LNCAP (cell line): ENCODE data around the gene ULK1.

Experiments used
- CTCF ChIP-seq: fragments of 450-650 bp; IDR thresholded peaks from 2 replicates; pipeline ENCODE4 v1.5.1; 2017; ENCODE audit warnings: mild to moderate bottlenecking

ULK1 gene

GRCh38 chr12:131911851-131912477 is 17.5 kb downstream of the ULK1 start:
- TF ChIP-seq CTCF = no peak

DNA sequence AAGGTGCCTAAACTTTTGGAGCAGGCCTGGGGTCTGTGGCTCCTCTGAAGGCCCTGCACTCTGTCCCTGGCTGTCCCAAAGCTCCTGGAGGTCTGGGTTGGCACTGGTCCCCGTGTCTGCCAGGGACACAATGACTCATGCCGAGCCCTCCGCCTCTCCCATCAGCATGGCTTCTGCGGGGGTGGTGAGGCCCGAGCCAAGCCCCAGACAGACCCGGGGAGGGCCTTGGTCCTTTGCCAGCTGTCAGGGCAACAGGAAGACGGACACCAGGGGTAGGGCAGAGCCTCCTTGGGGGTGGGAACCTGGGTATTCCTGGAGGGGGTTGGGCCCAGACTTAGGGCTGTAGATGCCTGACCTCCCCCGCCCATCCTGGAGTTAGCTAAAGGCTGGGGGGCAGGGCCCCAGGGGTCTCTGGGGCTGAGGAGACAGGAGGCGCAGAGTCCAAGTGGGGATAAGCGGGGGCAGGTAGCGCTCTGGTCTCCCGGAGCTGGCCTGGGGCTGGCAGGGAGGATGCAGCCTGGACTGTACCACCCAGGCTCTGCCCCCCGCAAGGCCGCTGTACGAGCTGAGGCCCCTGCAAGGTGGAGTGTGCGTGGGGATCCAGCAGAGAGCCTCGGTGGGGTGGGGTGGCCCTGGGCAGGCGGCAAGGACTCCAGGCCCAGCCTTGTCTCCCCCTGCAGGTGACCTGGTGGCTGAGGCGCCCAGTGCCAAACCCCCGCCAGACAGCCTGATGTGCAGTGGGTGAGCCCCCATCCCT is 18.3 kb downstream of the ULK1 start:
- no peak for TF ChIP-seq CTCF

GRCh38 chr12:131913666-131914065 is 19.2 kb downstream of the ULK1 start:
- TF ChIP-seq CTCF = no peak

DNA sequence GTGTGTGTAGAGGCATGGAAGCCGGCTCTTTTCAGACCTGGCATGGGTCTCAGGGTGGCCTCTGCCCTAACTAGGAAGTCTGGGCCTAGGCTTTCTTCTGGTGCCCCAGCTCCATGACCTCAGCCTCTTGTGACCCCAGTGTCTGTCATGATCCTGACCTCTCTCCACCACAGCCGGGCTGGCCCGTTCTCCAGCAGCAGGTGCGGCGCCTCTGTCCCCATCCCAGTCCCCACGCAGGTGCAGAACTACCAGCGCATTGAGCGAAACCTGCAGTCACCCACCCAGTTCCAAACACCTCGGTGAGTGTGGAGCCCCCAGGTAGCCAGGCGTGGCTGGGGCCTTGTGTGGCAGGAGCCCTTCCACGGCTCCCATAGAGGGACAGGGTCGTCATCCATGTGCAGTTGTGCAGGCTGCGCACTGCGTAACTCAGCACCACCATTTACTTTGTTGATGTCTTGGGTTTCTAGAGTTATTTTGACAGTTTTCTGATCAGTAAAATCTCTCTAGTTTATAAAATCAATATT is 19.8 kb downstream of the ULK1 start:
- TF ChIP-seq CTCF = no peak

DNA sequence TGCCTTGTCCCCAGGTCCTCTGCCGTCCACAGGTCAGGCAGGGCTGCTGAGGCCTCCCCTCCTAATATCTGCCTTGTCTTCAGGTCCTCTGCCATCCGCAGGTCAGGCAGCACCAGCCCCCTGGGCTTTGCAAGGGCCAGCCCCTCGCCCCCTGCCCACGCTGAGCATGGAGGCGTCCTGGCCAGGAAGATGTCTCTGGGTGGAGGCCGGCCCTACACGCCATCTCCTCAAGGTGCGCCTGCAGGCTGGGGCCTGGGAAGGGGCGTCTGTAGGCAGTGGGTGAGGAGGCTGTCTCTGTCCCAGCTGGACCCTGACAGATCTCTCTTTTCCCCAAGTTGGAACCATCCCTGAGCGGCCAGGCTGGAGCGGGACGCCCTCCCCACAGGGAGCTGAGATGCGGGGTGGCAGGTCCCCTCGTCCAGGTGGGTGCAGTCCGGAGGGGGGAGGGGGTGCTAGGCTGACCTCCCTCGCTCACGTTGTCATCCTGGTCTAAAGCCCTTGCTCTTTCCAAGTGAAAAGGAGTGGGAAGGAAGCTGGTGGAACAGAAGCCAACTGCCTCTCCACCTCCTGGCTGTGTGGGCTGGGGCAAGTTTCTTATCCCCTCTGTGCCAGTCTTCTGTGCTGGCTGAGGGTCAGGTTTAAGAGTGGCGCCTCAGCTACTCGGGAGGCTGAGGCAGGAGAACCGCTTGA is 20.7 kb downstream of the ULK1 start:
- TF ChIP-seq CTCF = no peak

DNA sequence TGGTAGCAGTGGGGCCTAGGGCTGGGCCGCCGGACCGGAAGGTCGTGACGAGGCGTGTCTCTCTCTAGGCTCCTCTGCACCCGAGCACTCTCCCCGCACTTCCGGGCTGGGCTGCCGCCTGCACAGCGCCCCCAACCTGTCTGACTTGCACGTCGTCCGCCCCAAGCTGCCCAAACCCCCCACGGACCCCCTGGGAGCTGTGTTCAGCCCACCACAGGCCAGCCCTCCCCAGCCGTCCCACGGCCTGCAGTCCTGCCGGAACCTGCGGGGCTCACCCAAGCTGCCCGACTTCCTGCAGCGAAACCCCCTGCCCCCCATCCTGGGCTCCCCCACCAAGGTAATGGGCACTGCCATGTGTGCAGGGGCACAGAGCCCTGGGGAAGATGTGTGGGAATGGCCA is 21.4 kb downstream of the ULK1 start:
- no peak for TF ChIP-seq CTCF

GRCh38 chr12:131916306-131917138 is 22.1 kb downstream of the ULK1 start:
- TF ChIP-seq CTCF = no peak
